ENCODE results near the gene SOHLH1. TPM values are rescaled to one million over a fixed set of nuclear protein-coding genes. Genes with fewer than 3 reads are reported as not detected.

SOHLH1 gene
- total RNA-seq, 1 experiment from 2014 or later: not detected

GRCh38 chr9:135704483-135704882, 5.2 kb upstream of the SOHLH1 start:
- DNase-seq (ENCODE audit: low read depth): no peak

- DNase-seq (ENCODE audit: low read depth): no peak
These were observed 4.4 kb upstream of the SOHLH1 start for GRCh38 chr9:135703726-135704125.

DNA sequence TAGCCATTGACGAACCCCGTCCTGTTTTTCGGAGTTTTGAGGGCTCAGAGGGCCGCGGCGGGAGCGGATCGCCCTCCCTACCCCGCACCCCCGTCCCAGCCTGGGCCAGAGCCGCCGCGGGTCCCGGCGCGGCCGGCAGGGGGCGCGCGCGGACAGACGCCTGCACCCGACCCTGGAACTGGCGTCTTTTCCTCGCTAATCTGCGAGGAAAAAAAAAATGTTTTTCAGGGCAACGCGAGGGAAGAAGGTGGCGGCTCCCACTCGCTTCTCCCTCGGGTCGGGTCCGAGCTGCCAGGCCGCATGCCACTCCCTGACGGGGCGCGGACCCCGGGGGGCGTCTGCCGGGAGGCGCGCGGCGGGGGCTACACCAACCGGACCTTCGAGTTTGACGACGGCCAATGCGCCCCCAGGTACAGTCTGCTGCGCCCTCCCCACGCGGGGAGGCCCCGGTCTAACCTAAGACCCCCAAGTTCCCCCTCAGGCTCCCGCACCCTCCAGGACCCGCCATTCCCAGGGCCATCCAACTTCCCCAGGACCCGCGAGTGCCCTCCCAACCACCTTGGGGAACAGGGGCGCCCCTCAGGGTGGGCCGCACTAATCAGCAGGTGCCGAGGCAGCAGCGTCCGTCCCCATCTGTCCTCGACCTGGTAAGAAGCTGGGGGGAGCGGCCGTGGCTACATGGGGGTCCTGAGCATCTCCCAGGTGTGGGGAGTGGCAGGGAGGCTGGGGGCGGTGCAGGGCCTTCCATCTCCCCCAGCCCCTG, 2.9 kb upstream of the SOHLH1 start, which contains the start of gene KCNT1:
KCNT1 (plus strand) TSS at position 227 of the 763 bp plus-strand sequence; CDS start at position 301, 74 bp downstream.
- DNase-seq (ENCODE audit: low read depth): peak; percentile 34

DNA sequence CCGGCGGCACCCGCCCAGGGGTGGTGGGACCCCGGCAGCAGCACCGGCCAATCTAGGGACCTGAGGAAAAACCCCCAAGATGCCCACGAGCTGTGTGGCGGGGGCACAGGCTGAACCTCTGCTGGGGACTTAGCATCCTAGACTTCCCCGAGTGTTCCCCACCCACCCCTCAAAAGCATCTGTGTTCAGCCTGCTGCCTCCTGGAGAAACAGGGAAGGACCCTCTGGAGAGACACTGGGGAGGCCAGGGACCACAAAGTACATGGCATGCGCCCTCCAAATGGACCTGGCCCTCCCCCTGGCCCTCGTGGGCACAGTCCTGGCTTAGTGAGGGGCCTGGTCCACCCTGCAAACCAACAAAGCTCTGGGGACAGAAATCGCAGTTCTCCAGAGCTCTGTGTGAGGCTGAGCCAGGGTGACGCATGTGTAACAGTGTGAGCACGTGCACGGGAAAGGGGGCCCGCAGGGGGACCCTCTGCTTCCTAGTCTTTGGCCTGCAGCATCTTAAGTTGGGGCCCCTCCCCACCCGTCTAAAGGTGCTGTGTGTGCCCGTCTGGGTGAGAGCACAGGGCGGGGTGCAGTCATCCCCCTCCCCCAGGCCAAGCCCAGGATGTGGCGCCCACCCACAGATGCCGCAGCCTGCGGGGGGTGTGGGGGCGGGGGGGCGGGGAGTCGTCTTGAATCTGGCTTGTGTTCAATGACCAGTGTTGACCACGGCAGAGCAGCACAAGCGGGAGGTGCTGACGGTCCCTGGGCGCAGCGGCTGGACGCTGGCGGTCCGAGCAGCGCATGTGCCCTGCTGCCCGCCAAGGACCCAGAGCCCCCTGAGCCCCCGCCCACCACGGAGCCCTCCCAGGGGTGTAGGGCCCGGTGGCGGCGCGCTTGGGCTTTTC, 2.0 kb upstream of the SOHLH1 start:
- DNase-seq (ENCODE audit: low read depth): no peak

- no peak for DNase-seq (ENCODE audit: low read depth)
These were observed 1.2 kb upstream of the SOHLH1 start for GRCh38 chr9:135700525-135700924.

DNA sequence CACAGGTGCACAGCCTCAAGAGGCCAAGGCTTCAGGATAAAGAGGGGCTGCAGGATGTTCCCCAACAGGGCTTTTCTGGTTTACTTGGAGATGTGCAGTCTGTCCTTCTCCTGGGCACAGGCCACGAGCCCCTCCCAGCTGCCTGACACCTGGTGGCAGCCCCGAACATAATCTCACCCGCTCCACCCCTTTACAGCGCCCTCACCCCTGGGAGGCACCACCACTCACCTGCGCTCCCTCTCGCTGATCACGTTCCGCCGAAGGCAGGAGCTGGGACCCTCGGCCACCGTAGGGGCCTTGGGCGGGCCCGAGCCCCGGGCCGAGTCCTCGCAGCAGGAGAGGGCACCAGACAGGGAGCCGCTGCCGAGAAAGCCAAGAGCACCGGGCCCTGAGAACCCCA, 514 bp downstream of the SOHLH1 start:
- DNase-seq (ENCODE audit: low read depth): no peak

- DNase-seq (ENCODE audit: low read depth): no peak
These were observed 1.0 kb downstream of the SOHLH1 start for GRCh38 chr9:135698236-135698635.

- no peak for DNase-seq (ENCODE audit: low read depth)
These were observed 2.1 kb downstream of the SOHLH1 start for GRCh38 chr9:135697226-135697625.

DNA sequence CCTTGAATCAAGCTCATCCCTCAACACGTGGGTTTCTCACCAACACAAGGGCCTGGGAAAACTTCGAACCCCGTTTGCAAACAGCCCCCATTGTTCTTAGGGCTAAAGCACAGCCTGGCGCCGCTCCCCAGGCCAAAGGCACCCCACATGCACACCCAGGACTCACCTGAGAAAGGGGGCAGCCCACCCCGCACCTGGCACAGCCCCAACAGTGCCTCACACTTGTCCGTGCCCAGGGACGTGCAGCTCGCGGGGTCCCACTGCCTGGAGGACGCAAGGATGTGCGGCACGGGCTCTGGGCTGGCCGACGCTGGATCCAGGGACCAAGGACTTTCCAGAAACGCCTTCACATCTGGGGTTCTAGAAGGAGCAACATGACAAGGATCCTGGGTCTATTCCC, 2.8 kb downstream of the SOHLH1 start:
- DNase-seq (ENCODE audit: low read depth): no peak

DNA sequence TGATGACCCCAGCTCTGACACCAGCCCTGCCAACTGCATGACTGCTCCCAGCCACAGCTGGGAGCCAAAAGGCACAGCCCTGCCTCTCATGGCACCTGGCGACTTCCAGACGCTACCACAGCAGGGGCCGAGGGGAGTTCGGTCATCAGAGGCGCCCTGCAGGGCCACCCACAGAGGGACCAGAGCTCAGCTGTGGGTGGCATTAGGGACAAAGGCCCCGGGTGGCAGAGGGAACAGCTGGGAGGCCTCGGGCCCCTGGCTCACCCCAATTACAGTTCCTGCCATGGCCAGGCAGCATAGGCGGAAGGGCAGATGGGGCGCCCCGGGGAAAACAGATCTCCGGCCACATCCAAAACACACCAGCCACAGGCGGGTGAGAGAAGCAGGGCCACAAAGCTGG, 3.6 kb downstream of the SOHLH1 start:
- DNase-seq (ENCODE audit: low read depth): no peak

DNA sequence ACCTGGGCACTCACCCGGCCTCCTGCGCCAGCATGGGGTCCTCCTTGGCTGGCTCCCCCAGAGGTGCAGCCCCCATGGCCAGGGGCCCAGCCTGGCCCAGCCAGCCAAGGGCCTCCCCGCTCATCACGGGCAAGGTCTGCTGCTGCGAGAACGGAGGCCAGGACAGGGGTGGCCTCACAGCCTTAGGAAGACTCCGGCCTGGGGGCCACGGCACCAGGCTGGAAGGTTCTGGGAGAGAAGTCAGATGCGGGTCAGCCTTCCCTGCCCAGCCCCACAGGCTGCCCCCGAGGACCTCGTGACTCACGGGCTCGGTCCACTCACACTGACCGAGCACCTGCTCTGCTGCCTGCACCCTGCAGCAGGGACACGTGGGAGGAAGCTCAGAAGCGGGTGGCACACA, 4.2 kb downstream of the SOHLH1 start:
- DNase-seq (ENCODE audit: low read depth): no peak

GRCh38 chr9:135694414-135694813, 4.9 kb downstream of the SOHLH1 start:
- DNase-seq (ENCODE audit: low read depth): no peak

- no peak for DNase-seq (ENCODE audit: low read depth)
These were observed 5.5 kb downstream of the SOHLH1 start for GRCh38 chr9:135693771-135694170.

DNA sequence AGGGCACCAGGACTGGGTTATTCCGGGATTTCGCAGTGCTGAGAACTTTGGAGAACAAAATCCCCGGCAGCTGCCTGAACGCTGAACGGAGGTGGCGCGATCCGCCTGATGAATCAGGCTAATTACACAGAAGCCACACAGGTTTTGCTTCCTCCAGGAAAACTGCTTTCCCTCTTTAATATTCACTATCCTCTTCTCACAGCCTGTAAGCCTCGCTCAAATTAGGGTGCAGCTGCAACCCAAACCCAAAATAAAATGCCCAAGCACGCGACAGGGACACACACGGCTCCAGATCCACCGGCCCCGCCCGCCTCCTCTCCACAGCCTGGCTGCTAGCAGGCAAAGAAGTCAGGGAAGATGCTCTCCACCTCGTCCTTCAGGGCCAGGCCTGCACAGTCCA, 6.0 kb downstream of the SOHLH1 start:
- DNase-seq (ENCODE audit: low read depth): no peak

GRCh38 chr9:135692410-135692809, 6.9 kb downstream of the SOHLH1 start:
- DNase-seq (ENCODE audit: low read depth): no peak

DNA sequence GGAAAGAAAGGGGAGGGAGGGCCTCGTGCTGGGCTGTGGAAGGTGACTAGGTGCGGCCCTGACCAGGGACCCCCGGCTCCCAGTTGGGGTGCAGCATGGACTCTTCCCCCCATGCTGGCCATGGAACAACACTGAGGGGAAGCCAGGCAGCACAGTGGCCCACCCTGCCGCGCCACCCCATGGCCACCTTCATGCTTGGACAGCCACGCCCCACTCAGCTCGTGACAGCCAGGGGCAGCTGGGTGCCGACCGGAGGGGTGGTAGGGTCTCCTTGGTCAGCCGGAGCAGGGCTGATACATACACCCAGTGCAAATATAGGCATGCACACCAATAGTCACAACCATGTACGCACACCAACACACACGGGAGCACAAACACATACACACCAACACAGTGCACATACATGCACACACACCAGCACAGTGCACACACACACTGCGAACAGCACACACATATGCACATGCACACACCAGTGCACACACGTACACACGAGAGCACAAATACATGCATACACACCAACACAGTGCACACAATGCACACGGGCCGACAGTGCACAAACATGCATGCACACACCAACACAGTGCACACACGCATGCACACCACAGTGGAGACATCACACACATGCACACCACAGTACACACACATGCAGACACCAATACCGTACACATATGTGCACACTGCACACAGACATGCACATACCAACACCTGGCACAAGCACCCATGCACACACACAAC, 8.3 kb downstream of the SOHLH1 start:
- DNase-seq (ENCODE audit: low read depth): no peak

DNA sequence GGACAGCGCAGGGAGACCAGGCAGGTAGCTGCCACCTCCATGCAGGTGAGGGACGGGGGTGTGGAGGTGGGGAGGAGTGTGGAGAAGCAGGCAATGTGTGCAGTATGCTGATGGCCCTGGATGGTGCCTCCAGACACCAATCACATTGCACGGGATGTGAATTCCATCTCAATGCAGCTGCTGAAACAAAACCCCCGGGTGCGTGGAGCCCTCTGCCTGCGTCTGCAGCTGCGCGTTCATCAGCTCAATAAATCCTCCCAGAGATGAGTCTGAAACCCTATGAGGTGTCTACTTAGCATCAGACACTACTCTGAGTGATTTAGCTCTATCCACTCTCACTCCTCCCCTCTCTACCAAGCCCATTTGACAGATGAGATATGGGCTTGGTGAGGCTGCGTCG, 10.3 kb downstream of the SOHLH1 start:
- no peak for DNase-seq (ENCODE audit: low read depth)

DNA sequence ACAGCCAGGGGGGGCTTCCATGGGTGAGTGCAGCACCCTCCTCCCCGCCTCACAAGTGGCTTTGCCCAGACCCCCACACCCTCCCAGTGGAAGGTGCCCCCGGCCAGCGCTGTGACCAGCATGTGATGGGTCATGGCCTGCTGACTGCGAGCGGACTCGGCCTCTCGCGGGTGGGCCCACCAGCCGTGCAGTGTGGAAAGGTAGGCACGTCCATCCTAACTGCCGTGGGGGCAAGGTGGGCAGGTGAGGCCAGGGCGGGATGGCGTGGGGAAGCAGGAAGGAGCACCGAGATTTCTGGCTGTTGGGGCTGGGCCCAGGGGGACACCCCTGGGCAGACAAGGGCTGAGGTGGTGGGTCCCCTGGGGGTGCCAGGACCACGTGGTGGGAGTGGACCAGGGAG, 12.1 kb downstream of the SOHLH1 start:
- DNase-seq (ENCODE audit: low read depth): no peak

GRCh38 chr9:135684691-135685090, 14.6 kb downstream of the SOHLH1 start:
- DNase-seq (ENCODE audit: low read depth): no peak

DNA sequence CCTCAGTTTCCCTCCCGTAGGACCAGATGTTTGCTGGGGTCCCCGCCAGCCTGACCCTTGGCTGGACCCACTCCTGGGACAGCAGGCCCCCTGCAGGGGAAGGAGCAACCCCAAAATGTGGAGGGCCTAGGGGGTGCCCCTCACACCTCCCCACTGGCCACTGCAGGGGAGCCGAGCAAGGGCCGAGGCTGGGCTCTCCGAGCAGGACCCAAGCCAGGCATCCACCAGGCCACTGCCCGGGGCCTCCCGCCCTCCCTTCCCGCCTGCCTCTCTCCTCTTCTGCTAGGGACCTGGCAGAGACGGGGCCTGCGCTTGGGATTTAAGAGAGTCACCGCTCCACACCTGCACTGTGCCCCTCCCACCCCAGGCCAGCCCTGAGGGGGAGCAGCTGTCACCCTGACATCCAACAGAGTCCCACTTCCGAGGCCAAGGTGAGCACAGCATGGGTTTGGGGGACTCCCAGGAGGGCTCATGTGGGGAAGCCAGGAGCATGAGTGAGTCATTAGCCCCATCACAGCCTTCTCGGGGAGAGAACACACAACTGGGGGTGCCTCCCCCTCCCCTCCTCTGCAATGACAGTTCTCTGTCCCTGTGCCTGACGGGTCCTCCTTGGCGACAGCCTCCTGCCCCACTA, 15.8 kb downstream of the SOHLH1 start:
- no peak for DNase-seq (ENCODE audit: low read depth)

GRCh38 chr9:135681161-135681560, 18.1 kb downstream of the SOHLH1 start:
- DNase-seq (ENCODE audit: low read depth): no peak

Measured in HT1080 (cell line).